HepG2 (cell line): Measurements from ENCODE around the gene MTHFD2L. TPM values are rescaled to one million over a fixed set of nuclear protein-coding genes. Genes with fewer than 3 reads are reported as not detected.

Source experiments
- FOXA3 ChIP-seq: IDR thresholded peaks from 2 replicates; pipeline ENCODE4 v1.6.1; 2016; ENCODE audit warnings: missing genetic modification reagents, missing compliant biosample characterization
- JUND ChIP-seq: sonication (generic); formaldehyde crosslinking; IDR thresholded peaks from 2 replicates; pipeline ENCODE4 v1.8.0; 2022; ENCODE audit warnings: mild to moderate bottlenecking, missing genetic modification reagents
- KAT7 ChIP-seq: IDR thresholded peaks from 2 replicates; pipeline ENCODE4 v1.6.1; 2018; ENCODE audit warnings: borderline replicate concordance, missing compliant biosample characterization
- MED13 ChIP-seq: sonication (generic); formaldehyde crosslinking; IDR thresholded peaks from 2 replicates; pipeline ENCODE4 v1.5.0; 2020; ENCODE audit warnings: missing genetic modification reagents
- MEF2D ChIP-seq: sonication (generic); formaldehyde crosslinking; IDR thresholded peaks from 2 replicates; pipeline ENCODE4 v1.5.1; 2020; ENCODE audit warnings: mild to moderate bottlenecking, missing genetic modification reagents
- MXD3 ChIP-seq: IDR thresholded peaks from 2 replicates; pipeline ENCODE4 v1.6.1; 2016; ENCODE audit warnings: mild to moderate bottlenecking, missing biosample characterization, missing genetic modification reagents
- TFAP4 ChIP-seq: sonication (generic); IDR thresholded peaks from 2 replicates; pipeline ENCODE4 v1.6.1; 2016; ENCODE audit warnings: low read depth, borderline replicate concordance
- THAP9 ChIP-seq: sonication (generic); formaldehyde crosslinking; IDR thresholded peaks from 2 replicates; pipeline ENCODE4; 2020; ENCODE audit warnings: missing genetic modification reagents, mild to moderate bottlenecking, borderline replicate concordance
- ZC3H13 ChIP-seq: sonication (generic); formaldehyde crosslinking; IDR thresholded peaks from 2 replicates; pipeline ENCODE4 v1.8.1; 2023; ENCODE audit warnings: mild to moderate bottlenecking, missing genetic modification reagents, moderate library complexity
- ZFYVE20 ChIP-seq: sonication (generic); formaldehyde crosslinking; IDR thresholded peaks from 2 replicates; pipeline ENCODE4 v1.8.0; 2023; ENCODE audit warnings: low read depth, mild to moderate bottlenecking, moderate library complexity, missing genetic modification reagents, borderline replicate concordance
- ZNF318 ChIP-seq: sonication (generic); formaldehyde crosslinking; IDR thresholded peaks from 2 replicates; pipeline ENCODE4 v1.4.0; 2020; ENCODE audit warnings: mild to moderate bottlenecking, missing genetic modification reagents
- ZNF367 ChIP-seq: sonication (generic); formaldehyde crosslinking; IDR thresholded peaks from 2 replicates; pipeline ENCODE4 v1.4.0; 2020; ENCODE audit warnings: missing genetic modification reagents, borderline replicate concordance
- ZNF7 ChIP-seq: IDR thresholded peaks from 2 replicates; pipeline ENCODE4 v1.6.1; 2016; ENCODE audit warnings: missing biosample characterization, missing genetic modification reagents
- polyA plus RNA-seq, 8 experiments: library from polyadenylated mRNA; depleted of rRNA in 3 of 8; stranded (reverse) in 7 of 8; unstranded in 1 of 8; fragments of >200 nt; fragmentation: Illumina TruSeq in 4 of 8; extraction: Trizol in 4 of 8; gene quantifications; 2 replicates each; pipeline versions ENCODE4 v1.2.1 to v1.2.3, GENCODE V29; 2011 to 2016; ENCODE audit warnings: low read depth in 4 of 8, missing spikeins in 1 of 8, mixed read lengths in 1 of 8; ENCODE audit not compliant: insufficient read depth in 1 of 8
- total RNA-seq, 5 experiments: library from RNA; depleted of rRNA; stranded (reverse); fragments of >200 nt; fragmentation: Illumina TruSeq; extraction: Trizol; gene quantifications; 2 replicates each; pipeline ENCODE4 v1.2.3, GENCODE V29; 2016; ENCODE audit warnings: low read depth in 1 of 5

MTHFD2L gene
- total and polyA plus RNA-seq, 2 of the 13 experiments (the other 11 are each of a cell fraction or from before 2014, with no cell fraction given) = 10.5 to 14.9 TPM

GRCh38 chr4:74157561-74158465 is at the start of gene MTHFD2L (continued):
- TF ChIP-seq ZNF318 (CRISPR knock-in tag) (no peak; the same call in 1 of the 2 replicates), ZC3H13 (CRISPR knock-in tag) (peak; percentile 31; the same call in 1 of the 2 replicates), KAT7 (CRISPR knock-in tag) (peak; percentile 76; the same call in 1 of the 2 replicates), MEF2D (CRISPR knock-in tag) (peak; percentile 57), MXD3 (CRISPR knock-in tag) (peak; percentile 68; the same call in 1 of the 2 replicates), ZFYVE20 (0 out of 2 replicates have a peak, but pooled peaks have one; percentile 9), MED13 (no peak), ZNF7 (CRISPR knock-in tag) (no peak), ZNF367 (CRISPR knock-in tag) (no peak), FOXA3 (CRISPR knock-in tag) (peak; percentile 39), TFAP4 (peak; percentile 32; the same call in 1 of the 2 replicates), THAP9 (CRISPR knock-in tag) (peak; percentile 52; the same call in 1 of the 2 replicates), JUND (CRISPR knock-in tag) (no peak)
